Neuronal stem cell (in vitro differentiated cells): ENCODE data around the gene FOLR1.

Source experiments
- DNase-seq: peaks from one replicate; pipeline ENCODE4 v3.0.0-alpha.2; 2013; ENCODE audit warnings: low spot score
- H2AFZ ChIP-seq: one replicate; pipeline ENCODE4 v1.6.1; 2013; ENCODE audit warnings: mild to moderate bottlenecking, low read length, inconsistent platforms
- H2AK5ac ChIP-seq: 2 replicates; pipeline ENCODE4 v1.6.1; 2013; ENCODE audit warnings: low read depth, mild to moderate bottlenecking, inconsistent platforms, low read length, moderate library complexity, mixed read lengths
- H2BK120ac ChIP-seq: 2 replicates; pipeline ENCODE4 v1.6.1; 2013; ENCODE audit warnings: low read depth, mild to moderate bottlenecking, inconsistent platforms, low read length, moderate library complexity, mixed read lengths
- H2BK12ac ChIP-seq: one replicate; pipeline ENCODE4 v1.6.1; 2013; ENCODE audit warnings: low read length, inconsistent platforms
- H2BK15ac ChIP-seq: 2 replicates; pipeline ENCODE4 v1.6.1; 2013; ENCODE audit warnings: mild to moderate bottlenecking, low read length, inconsistent platforms, mixed read lengths
- H2BK5ac ChIP-seq: one replicate; pipeline ENCODE4 v1.6.1; 2013; ENCODE audit warnings: inconsistent platforms, mild to moderate bottlenecking, low read length, moderate library complexity
- H3K14ac ChIP-seq: one replicate; pipeline ENCODE4 v1.6.1; 2013; ENCODE audit warnings: low read length, inconsistent platforms
- H3K18ac ChIP-seq: 2 replicates; pipeline ENCODE4 v1.6.1; 2013; ENCODE audit warnings: low read length, inconsistent platforms
- H3K23ac ChIP-seq: 2 replicates; pipeline ENCODE4 v1.6.1; 2013; ENCODE audit warnings: low read depth, mild to moderate bottlenecking, mixed read lengths, low read length, inconsistent platforms; ENCODE audit not compliant: poor library complexity
- H3K27ac ChIP-seq: replicated peaks from 3 replicates; pipeline ENCODE4 v1.5.1; 2013; ENCODE audit warnings: low read length, inconsistent platforms
- H3K27me3 ChIP-seq, 3 experiments: 2 replicates each; pipeline ENCODE4 v1.6.1; 2013; ENCODE audit warnings: low read length in 3 of 3, mild to moderate bottlenecking in 2 of 3, inconsistent platforms in 1 of 3, low read depth in 1 of 3, mixed read lengths in 1 of 3, moderate library complexity in 1 of 3; ENCODE audit not compliant: control insufficient read depth in 3 of 3, insufficient read depth in 3 of 3
- H3K36me3 ChIP-seq, 2 donors: replicated peaks in 1 of 2; 2 replicates each; pipeline ENCODE4 v1.6.1; 2013; ENCODE audit warnings: low read length in 2 of 2; ENCODE audit not compliant: control insufficient read depth in 2 of 2, insufficient read depth in 2 of 2
- H3K4ac ChIP-seq: 2 replicates; pipeline ENCODE4 v1.6.1; 2013; ENCODE audit warnings: inconsistent platforms, mild to moderate bottlenecking, low read length, moderate library complexity
- H3K4me1 ChIP-seq, 2 donors: 1 replicate in 1 of 2; 2 replicates in 1 of 2; pipeline ENCODE4 v1.6.1; 2013; ENCODE audit warnings: low read length in 2 of 2, low read depth in 1 of 2; ENCODE audit not compliant: control insufficient read depth in 2 of 2, insufficient read depth in 1 of 2
- H3K4me2 ChIP-seq: one replicate; pipeline ENCODE4 v1.6.1; 2013; ENCODE audit warnings: mild to moderate bottlenecking, low read length, inconsistent platforms; ENCODE audit not compliant: insufficient read depth, poor library complexity, severe bottlenecking
- H3K4me3 ChIP-seq, 2 donors: 2 replicates each; pipeline ENCODE4 v1.5.1; 2013; ENCODE audit warnings: low read length in 2 of 2, mild to moderate bottlenecking in 2 of 2, inconsistent platforms in 1 of 2, moderate library complexity in 1 of 2
- H3K79me1 ChIP-seq: one replicate; pipeline ENCODE4 v1.6.1; 2013; ENCODE audit warnings: low read depth, mild to moderate bottlenecking, inconsistent platforms, low read length, moderate library complexity
- H3K9ac ChIP-seq: one replicate; pipeline ENCODE4 v1.6.1; 2013; ENCODE audit warnings: mild to moderate bottlenecking, low read depth, low read length, inconsistent platforms; ENCODE audit not compliant: poor library complexity
- H3K9me3 ChIP-seq, 2 donors: replicated peaks in 1 of 2; 2 replicates each; pipeline versions ENCODE3 to v1.6.1; 2013; ENCODE audit warnings: low read length in 2 of 2, mild to moderate bottlenecking in 2 of 2, inconsistent platforms in 1 of 2, low read depth in 1 of 2, mixed read lengths in 1 of 2, moderate library complexity in 1 of 2; ENCODE audit not compliant: control insufficient read depth in 2 of 2, insufficient read depth in 1 of 2
- H4K8ac ChIP-seq: one replicate; pipeline ENCODE4 v1.6.1; 2013; ENCODE audit warnings: low read depth, mild to moderate bottlenecking, inconsistent platforms, low read length, moderate library complexity
- H4K91ac ChIP-seq: one replicate; pipeline ENCODE4 v1.6.1; 2013; ENCODE audit warnings: low read length, low read depth, mild to moderate bottlenecking, inconsistent platforms; ENCODE audit not compliant: poor library complexity
- WGBS, 2 donors: extraction: QIAGEN DNeasy Blood & Tissue Kit; methylation state at CpG; one replicate each; pipeline ENCODE4 v1.1.7; 2013; ENCODE audit warnings: missing lambda C conversion rate in 2 of 2, mixed read lengths in 1 of 2; ENCODE audit not compliant: insufficient read length in 2 of 2, insufficient replicate concordance in 1 of 2; ENCODE audit errors: extremely low coverage in 2 of 2; 5-methylcytosine and 5-hydroxymethylcytosine counted together

The FOLR1 gene

DNA sequence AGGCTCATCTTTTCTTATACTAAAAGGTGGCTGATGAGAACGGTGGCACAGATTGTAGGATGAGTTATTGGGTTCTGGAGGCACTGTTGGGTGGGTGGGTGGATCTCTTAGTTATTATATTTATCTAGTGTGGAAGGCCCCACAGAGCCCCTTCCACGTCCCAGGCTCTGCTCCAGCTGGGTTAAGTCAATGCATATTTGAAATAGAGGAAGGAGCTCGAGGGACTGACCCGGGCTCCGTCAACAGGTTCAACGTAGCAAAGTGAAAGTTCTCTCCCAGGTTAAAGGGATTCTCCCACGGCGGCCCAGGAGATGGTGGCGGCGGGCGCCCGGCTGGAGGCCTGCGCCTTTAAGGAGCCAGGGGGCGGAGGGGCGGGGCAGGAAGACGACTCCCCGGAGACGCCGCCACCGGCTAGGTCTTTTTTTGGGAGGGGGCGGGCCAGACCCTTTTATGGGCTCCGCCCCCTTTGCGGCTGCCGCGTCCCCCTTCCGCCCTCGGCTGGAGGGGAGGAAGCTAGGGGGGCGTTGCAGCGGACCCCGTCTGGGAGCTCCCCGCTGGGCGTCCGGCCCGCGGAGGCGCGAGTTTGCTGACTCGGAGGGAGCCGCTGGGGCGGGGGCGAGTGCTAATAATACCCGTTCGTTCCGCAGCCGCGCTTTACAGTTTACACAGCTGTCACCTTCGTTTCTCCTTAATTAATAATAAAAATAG lies 31.1 kb downstream of the FOLR1 start:
- Histone ChIP-seq H3K27ac (peak overlapping the region; percentile 92), H3K4ac (no peak overlapping the region), H3K23ac (no peak overlapping the region), H2AFZ (peak overlapping the region; percentile 91), H3K18ac (peak overlapping the region; percentile 94), H3K9me3 (no peaks in the 10 kb centered on the region), H3K4me1 (peaks cover 5 to 16% of the 10 kb centered on the region in 2 donors), H3K4me3 (peak overlapping the region; percentile 58 to 83), H4K8ac (no peak overlapping the region), H3K4me2 (peak overlapping the region; percentile 84), H2BK5ac (peak overlapping the region; percentile 33), H2BK12ac (no peak overlapping the region), H4K91ac (no peak overlapping the region), H2BK120ac (no peak overlapping the region), H3K9ac (peak overlapping the region; percentile 90), H2BK15ac (peak overlapping the region; percentile 72), H3K79me1 (peaks cover 12% of the 10 kb centered on the region), H2AK5ac (no peak overlapping the region), H3K36me3 (peaks cover 2 to 19% of the 10 kb centered on the region in 2 donors), H3K14ac (no peak overlapping the region), H3K27me3 (peaks cover 0 to 8% (median 0%) of the 10 kb centered on the region in 3 experiments)
- peak; percentile 92 for DNase-seq
- WGBS, 2 donors, result no CpG with 5 or more reads among the region's 47 CpGs

DNA sequence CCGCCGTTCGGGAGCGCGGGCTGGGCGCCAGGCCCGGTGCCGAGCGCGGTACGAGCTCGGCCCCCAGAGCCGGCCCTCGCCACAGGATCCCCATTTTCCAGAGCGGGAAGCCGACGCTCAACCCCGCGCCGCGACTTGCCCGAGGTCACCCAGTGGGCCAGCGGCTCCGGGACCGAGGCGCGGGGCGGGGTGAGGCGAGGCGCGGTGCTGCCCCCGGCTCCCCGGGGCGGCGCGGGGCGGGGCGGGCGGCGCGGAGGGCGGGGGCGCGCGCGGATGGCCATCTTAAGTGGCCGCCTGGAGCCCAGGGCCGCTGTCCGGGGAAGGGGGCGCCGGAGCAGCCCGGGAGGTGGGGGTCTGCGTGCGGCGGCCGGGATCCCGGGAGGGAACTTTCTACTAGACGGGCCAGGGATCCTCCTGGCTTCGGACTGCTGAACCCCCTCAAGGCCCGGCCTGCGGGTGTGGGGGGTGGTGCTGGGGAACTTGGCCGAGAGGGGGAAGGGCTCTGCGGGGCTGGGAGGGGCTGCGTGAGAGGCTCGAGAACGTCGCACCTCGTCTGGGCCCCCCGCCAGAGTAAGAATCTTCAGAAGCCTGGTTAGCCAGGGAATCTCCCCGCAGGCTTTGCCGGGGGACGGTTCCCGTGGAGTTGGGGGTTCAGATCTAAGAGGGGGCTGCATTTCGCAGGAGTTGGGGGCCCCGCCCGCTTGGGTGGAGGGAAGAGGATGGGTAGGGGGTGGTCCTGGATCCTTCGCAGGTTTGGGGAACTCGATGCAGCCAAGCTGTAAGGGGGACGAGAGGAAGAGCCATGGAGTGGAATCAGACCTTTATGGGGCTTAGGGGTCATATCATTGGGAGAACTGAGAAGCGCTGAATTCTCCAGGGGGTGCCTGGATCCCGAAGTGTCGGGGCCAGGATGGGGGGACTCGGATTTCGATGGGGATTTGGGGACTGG lies 31.9 kb downstream of the FOLR1 start:
- peak overlapping the region; percentile 94 for H3K23ac ChIP-seq
- no peak overlapping the region for H3K4ac ChIP-seq
- peak overlapping the region; percentile 58 to 92 for H3K4me3 ChIP-seq
- no CpG with 5 or more reads among the region's 84 CpGs for WGBS, 2 donors
- H3K9ac ChIP-seq, result peak overlapping the region; percentile 91
- H2BK12ac ChIP-seq, result no peak overlapping the region
- H4K91ac ChIP-seq, result no peak overlapping the region
- no peak overlapping the region for H4K8ac ChIP-seq
- peaks cover 5 to 16% of the 10 kb centered on the region in 2 donors for H3K4me1 ChIP-seq
- H3K4me2 ChIP-seq, result peak overlapping the region; percentile 84
- peak overlapping the region; percentile 33 for H2BK5ac ChIP-seq
- no peak overlapping the region for H2AK5ac ChIP-seq
- peak overlapping the region; percentile 29 for H2BK120ac ChIP-seq
- H3K14ac ChIP-seq, result peak overlapping the region; percentile 1
- no peak for DNase-seq
- H3K9me3 ChIP-seq, result no peaks in the 10 kb centered on the region
- H2AFZ ChIP-seq, result peak overlapping the region; percentile 91
- H3K36me3 ChIP-seq, result peaks cover 10 to 27% of the 10 kb centered on the region in 2 donors
- H3K79me1 ChIP-seq, result peaks cover 15% of the 10 kb centered on the region
- peak overlapping the region; percentile 72 for H2BK15ac ChIP-seq
- peak overlapping the region; percentile 92 for H3K27ac ChIP-seq
- peak overlapping the region; percentile 94 for H3K18ac ChIP-seq
- no peaks in the 10 kb centered on the region for H3K27me3 ChIP-seq

DNA sequence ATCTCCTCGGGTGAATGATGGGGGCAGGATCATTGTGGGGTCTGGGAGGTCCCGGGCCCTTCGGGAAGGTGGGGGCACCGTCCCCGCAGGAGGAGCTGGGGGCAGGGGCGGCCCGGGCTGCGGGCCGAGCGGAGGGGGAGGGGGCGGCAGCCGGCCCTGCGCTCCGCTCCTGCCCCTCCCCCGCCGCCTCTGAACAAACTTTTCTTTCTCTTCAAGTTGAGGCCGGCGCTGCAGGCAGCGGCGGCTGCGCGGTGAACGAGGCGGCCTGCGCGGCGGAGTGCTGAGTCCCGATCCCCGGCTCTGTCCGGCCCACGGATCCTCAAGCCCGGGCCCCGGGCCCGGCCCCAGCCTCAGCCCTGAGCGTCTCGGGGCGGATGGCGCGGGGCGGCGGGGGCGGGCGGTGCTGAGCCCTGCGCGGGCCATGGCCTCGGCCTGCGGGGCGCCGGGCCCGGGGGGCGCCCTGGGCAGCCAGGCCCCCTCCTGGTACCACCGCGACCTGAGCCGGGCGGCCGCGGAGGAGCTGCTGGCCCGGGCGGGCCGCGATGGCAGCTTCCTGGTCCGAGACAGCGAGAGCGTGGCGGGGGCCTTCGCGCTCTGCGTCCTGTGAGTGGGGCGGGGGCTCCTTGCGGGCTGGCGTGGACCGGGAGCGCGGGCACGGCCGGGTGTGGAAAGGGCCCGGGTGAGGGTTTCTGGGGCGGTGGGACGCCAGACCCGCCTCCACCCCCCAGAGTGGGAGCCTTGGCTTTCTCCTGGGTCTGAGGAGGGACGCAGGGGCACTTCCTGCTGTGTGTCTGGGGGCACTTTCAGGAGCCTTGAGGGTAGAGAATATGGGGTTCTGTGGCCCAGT lies 32.8 kb downstream of the FOLR1 start, which contains the start of gene INPPL1:
TSS of gene INPPL1 (plus strand) at position 204 of the 847 bp plus-strand sequence. CDS start at position 422, 218 bp downstream.
- Histone ChIP-seq H3K4ac (peak within 1 kb of the TSS; percentile 81), H3K27ac (peak within 1 kb of the TSS; percentile 92), H2BK15ac (peak within 1 kb of the TSS; percentile 72), H3K36me3 (peaks cover 19 to 36% of the 10 kb centered on the region in 2 donors), H3K14ac (peak within 1 kb of the TSS; percentile 1), H4K8ac (no peak within 1 kb of the TSS), H4K91ac (no peak within 1 kb of the TSS), H3K79me1 (peaks cover 15% of the 10 kb centered on the region), H2AK5ac (peak within 1 kb of the TSS; percentile 94), H3K9me3 (no peaks in the 10 kb centered on the region), H3K27me3 (no peaks in the 10 kb centered on the region), H2BK5ac (peak within 1 kb of the TSS; percentile 33), H2AFZ (peak within 1 kb of the TSS; percentile 91), H3K23ac (peak within 1 kb of the TSS; percentile 94), H3K9ac (peak within 1 kb of the TSS; percentile 91), H3K4me2 (peak within 1 kb of the TSS; percentile 84), H3K18ac (peak within 1 kb of the TSS; percentile 98), H2BK120ac (peak within 1 kb of the TSS; percentile 78), H3K4me1 (peaks cover 5 to 16% of the 10 kb centered on the region in 2 donors), H3K4me3 (peak within 1 kb of the TSS; percentile 58 to 92), H2BK12ac (no peak within 1 kb of the TSS)
- no CpG with 5 or more reads among the region's 81 CpGs for WGBS, 2 donors
- DNase-seq, result no peak
